Vagina (tissue), 2 donors: Measurements from ENCODE around the gene ADAM22. TPM values are rescaled to one million over a fixed set of nuclear protein-coding genes. Genes with fewer than 3 reads are reported as not detected.

Experiments used
- DNase-seq, 2 donors: peaks; one replicate each; pipeline ENCODE4 v3.0.0-alpha.2; 2017; ENCODE audit errors: extremely low spot score in 2 of 2
- H3K27ac ChIP-seq: fragments of 200-600 bp; sonication (generic); one replicate; pipeline ENCODE4 v1.5.1; 2019
- H3K27me3 ChIP-seq: fragments of 200-600 bp; sonication (generic); one replicate; pipeline ENCODE4 v1.5.1; 2019
- H3K36me3 ChIP-seq, 2 donors: fragments of 200-600 bp; sonication (generic); one replicate each; pipeline ENCODE4 v1.5.1; 2017 to 2019
- H3K4me1 ChIP-seq: fragments of 200-600 bp; sonication (generic); one replicate; pipeline ENCODE4 v1.5.1; 2019
- H3K4me3 ChIP-seq, 2 donors: fragments of 200-600 bp; sonication (generic); 1 replicate in 1 of 2; 2 replicates in 1 of 2; pipeline ENCODE4 v1.5.1; 2016 to 2019
- H3K9me3 ChIP-seq: fragments of 200-600 bp; sonication (generic); one replicate; pipeline ENCODE4 v1.5.1; 2019
- POLR2A ChIP-seq, 2 donors: fragments of 450-650 bp; IDR thresholded peaks; one replicate each; pipeline ENCODE4 v1.6.1; 2017; ENCODE audit warnings: antibody characterized with exemption in 2 of 2, mild to moderate bottlenecking in 2 of 2, moderate library complexity in 2 of 2
- POLR2AphosphoS5 ChIP-seq, 2 donors: sonication (generic); formaldehyde crosslinking; IDR thresholded peaks; one replicate each; pipeline ENCODE4 v1.9.0; 2017; ENCODE audit warnings: antibody characterized with exemption in 2 of 2, mild to moderate bottlenecking in 2 of 2, low read depth in 1 of 2; ENCODE audit not compliant: insufficient read depth in 1 of 2
- intact Hi-C: fragments of 100-400 bp; cut with DNase I; formaldehyde crosslinking; loops from one replicate; pipeline ENCODE4 v1.15.1; 2023
- total RNA-seq: library from RNA; depleted of rRNA; stranded (reverse); fragments of >200 nt; gene quantifications from one replicate; pipeline ENCODE4 v1.2.3, GENCODE V29; 2016
- TF ChIP-seq, protein P1 (sequence below), 3 experiments: fragments of 450-650 bp in 2 of 3; fragments of 200-600 bp in 1 of 3; sonication (generic) in 1 of 3; IDR thresholded peaks; one replicate each; pipeline ENCODE4 v1.5.1; 2017 to 2019; ENCODE audit warnings: antibody characterized with exemption in 3 of 3, mild to moderate bottlenecking in 2 of 3, moderate library complexity in 2 of 3

ADAM22 gene
- total RNA-seq, 1 donor from 2014 or later = 6.1 TPM

DNA sequence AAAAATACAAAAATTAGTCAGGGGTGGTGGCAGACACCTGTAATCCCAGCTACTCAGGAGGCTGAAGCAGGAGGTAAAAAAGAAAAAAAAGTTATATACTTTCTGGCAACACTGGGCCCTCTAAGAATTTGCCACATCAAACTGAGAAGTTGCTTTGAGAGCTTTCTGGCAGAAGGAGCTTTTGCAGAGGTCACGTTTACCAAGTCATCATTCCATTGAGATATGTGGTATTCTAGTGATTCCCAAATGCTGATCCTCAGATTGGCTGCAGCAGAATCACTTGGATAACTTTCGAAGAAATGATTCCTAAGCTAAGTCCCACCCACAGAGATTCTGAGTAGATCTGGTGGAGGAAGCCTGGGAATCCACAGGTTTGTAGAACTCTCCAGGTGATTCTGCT lies 80.5 kb downstream of the ADAM22 start:
- no peaks in the 10 kb centered on the region for H3K9me3 ChIP-seq
- H3K36me3 ChIP-seq = no peaks in the 10 kb centered on the region
- H3K27me3 ChIP-seq = no peaks in the 10 kb centered on the region
- intact Hi-C loops = no loop called here
- no peak for TF ChIP-seq POLR2AphosphoS5 (IDR thresholded peaks at IDR 0.05; ENCODE audit: insufficient read depth in 1 of 2, low read depth in 1 of 2)
- TF ChIP-seq POLR2A (IDR thresholded peaks at IDR 0.05) = no peak
- TF ChIP-seq, protein P1, sequence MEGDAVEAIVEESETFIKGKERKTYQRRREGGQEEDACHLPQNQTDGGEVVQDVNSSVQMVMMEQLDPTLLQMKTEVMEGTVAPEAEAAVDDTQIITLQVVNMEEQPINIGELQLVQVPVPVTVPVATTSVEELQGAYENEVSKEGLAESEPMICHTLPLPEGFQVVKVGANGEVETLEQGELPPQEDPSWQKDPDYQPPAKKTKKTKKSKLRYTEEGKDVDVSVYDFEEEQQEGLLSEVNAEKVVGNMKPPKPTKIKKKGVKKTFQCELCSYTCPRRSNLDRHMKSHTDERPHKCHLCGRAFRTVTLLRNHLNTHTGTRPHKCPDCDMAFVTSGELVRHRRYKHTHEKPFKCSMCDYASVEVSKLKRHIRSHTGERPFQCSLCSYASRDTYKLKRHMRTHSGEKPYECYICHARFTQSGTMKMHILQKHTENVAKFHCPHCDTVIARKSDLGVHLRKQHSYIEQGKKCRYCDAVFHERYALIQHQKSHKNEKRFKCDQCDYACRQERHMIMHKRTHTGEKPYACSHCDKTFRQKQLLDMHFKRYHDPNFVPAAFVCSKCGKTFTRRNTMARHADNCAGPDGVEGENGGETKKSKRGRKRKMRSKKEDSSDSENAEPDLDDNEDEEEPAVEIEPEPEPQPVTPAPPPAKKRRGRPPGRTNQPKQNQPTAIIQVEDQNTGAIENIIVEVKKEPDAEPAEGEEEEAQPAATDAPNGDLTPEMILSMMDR (IDR thresholded peaks at IDR 0.05) = no peak
- no peak overlapping the region for H3K27ac ChIP-seq
- H3K4me1 ChIP-seq = no peaks in the 10 kb centered on the region
- DNase-seq = no peak
- no peak overlapping the region for H3K4me3 ChIP-seq

DNA sequence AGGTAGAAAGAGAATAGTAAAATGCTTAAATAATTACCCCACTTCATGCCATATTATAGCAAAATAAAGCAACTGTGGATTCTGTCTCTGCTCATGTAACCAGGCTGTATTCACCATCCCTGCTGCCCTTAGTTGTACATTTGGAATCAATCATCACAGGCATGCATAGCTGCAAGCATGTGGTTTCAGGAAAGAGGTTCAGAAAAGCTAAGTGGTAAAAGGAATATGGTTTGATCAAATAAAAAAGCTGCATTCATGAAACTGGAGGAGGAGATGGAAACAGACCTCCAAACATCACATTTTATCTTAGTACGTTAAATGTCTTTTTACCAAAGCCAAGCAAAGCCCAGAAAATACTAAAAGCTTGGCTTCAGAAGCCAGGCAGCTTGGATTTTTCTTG lies 81.3 kb downstream of the ADAM22 start:
- H3K4me3 ChIP-seq = no peak overlapping the region
- no peaks in the 10 kb centered on the region for H3K36me3 ChIP-seq
- H3K9me3 ChIP-seq = no peaks in the 10 kb centered on the region
- no peak for DNase-seq
- no peak overlapping the region for H3K27ac ChIP-seq
- H3K27me3 ChIP-seq = no peaks in the 10 kb centered on the region
- intact Hi-C loops = no loop called here
- no peak for TF ChIP-seq POLR2AphosphoS5 (IDR thresholded peaks at IDR 0.05; ENCODE audit: insufficient read depth in 1 of 2, low read depth in 1 of 2)
- TF ChIP-seq, protein P1 (IDR thresholded peaks at IDR 0.05) = no peak
- no peak for TF ChIP-seq POLR2A (IDR thresholded peaks at IDR 0.05)
- H3K4me1 ChIP-seq = no peaks in the 10 kb centered on the region

DNA sequence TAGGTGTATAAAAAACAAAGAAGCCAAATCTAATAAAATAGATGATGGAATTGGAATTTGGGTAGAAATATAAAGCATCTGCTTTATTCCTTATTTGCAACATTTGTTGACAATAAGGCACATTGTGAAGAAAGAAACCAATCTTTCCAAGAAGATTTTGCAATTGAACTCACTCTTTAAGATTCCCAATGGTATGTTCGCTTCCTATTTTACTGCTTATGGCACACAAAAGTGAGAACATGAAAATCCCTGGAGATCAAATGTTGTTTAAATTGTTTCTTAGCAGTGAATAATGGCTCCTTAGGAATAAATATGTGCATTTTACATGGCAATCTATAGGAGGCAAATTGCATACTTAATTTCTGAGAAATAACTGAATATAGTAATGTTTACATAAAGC lies 84.5 kb downstream of the ADAM22 start:
- intact Hi-C loops = no loop called here
- Histone ChIP-seq H3K27ac (no peak overlapping the region), H3K4me1 (peaks cover 6% of the 10 kb centered on the region), H3K27me3 (no peaks in the 10 kb centered on the region), H3K4me3 (no peak overlapping the region), H3K9me3 (no peaks in the 10 kb centered on the region), H3K36me3 (no peaks in the 10 kb centered on the region)
- TF ChIP-seq, protein P1 (IDR thresholded peaks at IDR 0.05) = no peak
- no peak for TF ChIP-seq POLR2A (IDR thresholded peaks at IDR 0.05)
- no peak for TF ChIP-seq POLR2AphosphoS5 (IDR thresholded peaks at IDR 0.05; ENCODE audit: insufficient read depth in 1 of 2, low read depth in 1 of 2)
- DNase-seq = no peak

DNA sequence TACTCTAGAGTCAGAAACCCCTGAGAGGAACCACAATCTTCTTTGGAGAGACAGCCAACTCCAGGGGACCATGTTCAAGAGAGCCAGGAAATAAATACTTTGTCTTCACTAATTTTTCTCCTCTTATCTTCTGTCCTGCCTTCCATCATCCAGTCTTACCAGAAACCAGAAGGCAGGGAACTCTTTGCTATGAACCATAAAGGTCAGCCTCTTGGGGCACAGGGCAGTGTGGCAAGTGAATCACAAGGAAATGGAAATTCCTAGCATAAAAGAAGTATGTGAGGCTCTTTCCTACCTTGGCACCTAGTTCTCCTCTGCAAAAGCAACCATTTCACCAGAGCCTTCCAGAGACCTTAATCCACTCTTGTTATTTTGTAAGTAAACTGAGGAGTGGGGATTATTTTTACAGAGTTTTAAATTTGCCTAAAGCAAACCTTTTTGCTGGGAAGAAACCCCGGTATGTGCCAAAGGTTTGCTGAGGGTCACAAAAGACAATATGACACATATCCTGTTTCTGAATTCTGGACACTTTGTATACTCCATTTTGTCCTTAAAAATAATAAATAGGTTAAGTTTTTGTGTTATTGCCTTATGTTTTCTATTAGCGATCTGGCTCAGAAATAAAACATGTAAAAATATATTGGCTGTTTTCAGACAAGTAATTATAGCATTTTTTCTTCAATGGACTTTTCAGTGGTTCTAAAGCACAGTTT lies 87.1 kb downstream of the ADAM22 start:
- H3K27ac ChIP-seq = no peak overlapping the region
- no peaks in the 10 kb centered on the region for H3K9me3 ChIP-seq
- H3K4me3 ChIP-seq = no peak overlapping the region
- intact Hi-C loops = no loop called here
- no peak for DNase-seq
- no peaks in the 10 kb centered on the region for H3K36me3 ChIP-seq
- peaks cover 6% of the 10 kb centered on the region for H3K4me1 ChIP-seq
- no peak for TF ChIP-seq POLR2AphosphoS5 (IDR thresholded peaks at IDR 0.05; ENCODE audit: insufficient read depth in 1 of 2, low read depth in 1 of 2)
- TF ChIP-seq POLR2A (IDR thresholded peaks at IDR 0.05) = no peak
- TF ChIP-seq, protein P1 (IDR thresholded peaks at IDR 0.05) = no peak
- no peaks in the 10 kb centered on the region for H3K27me3 ChIP-seq

GRCh38 chr7:88027724-88028123 lies 93.7 kb downstream of the ADAM22 start:
- no peaks in the 10 kb centered on the region for H3K27me3 ChIP-seq
- no peak for DNase-seq
- intact Hi-C loops = no loop called here
- H3K36me3 ChIP-seq = no peaks in the 10 kb centered on the region
- H3K27ac ChIP-seq = no peak overlapping the region
- no peaks in the 10 kb centered on the region for H3K9me3 ChIP-seq
- H3K4me3 ChIP-seq = no peak overlapping the region
- H3K4me1 ChIP-seq = no peaks in the 10 kb centered on the region
- no peak for TF ChIP-seq POLR2A (IDR thresholded peaks at IDR 0.05)
- TF ChIP-seq POLR2AphosphoS5 (IDR thresholded peaks at IDR 0.05; ENCODE audit: insufficient read depth in 1 of 2, low read depth in 1 of 2) = no peak
- TF ChIP-seq, protein P1 (IDR thresholded peaks at IDR 0.05) = no peak
